ENCODE measurements around the gene GSPT1.

DNA sequence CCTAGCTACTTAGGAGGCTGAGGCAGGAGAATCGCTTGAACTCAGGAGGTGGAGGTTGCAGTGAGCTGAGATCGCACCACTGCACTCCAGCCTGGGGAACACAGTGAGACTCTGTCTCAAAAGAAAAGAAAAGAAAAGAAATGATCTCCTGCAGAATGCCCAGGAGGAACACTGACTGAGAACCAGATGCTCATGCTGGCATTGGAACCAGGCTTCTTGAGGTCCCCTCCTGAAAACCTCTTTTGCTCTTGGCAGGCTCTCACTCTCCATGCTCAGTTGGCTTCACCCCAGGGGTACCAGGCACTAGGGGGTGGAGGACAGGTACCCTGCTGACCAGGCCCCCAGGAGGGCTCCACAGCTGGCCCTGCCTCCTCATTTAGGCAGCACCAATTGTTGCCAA is 40.8 kb upstream of the GSPT1 start:
- TF ChIP-seq CTCF (IDR thresholded peaks at IDR 0.05; ENCODE audit: insufficient read depth, low read length) (no peak), REST (IDR thresholded peaks at IDR 0.05; ENCODE audit: insufficient replicate concordance, low read depth) (no peak), GABPA (IDR thresholded peaks at IDR 0.05; ENCODE audit: low read depth) (no peak), POLR2AphosphoS5 (IDR thresholded peaks at IDR 0.05; ENCODE audit: low read depth) (no peak), SPI1 (IDR thresholded peaks at IDR 0.05; ENCODE audit: borderline replicate concordance, low read depth) (no peak)
